ENCODE data around the gene CITED1. TPM values are rescaled to one million over a fixed set of nuclear protein-coding genes. Genes with fewer than 3 reads are reported as not detected.
"Not testable (repeated sequence)": the region's sequence is repeated elsewhere in the genome, so short reads cannot be mapped to it uniquely, and the experiment has no call there.

CITED1 gene
- total and polyA plus RNA-seq, 2 donors (not counting 1 experiment from before 2014, with no cell fraction given): not detected

- ATAC-seq (ENCODE audit: low read depth) (no peak), DNase-seq (no peak)
- intact Hi-C loops (cut with micrococcal nuclease): no loop called here
- Histone ChIP-seq H3K36me3 (replicated peaks in 1 of 2; ENCODE audit: control extremely low read depth in 1 of 2, control insufficient read depth in 1 of 2, extremely low read depth in 1 of 2, insufficient read depth in 2 of 2, low read length in 1 of 2) (no peaks in the 10 kb centered on the region), H3K4me2 (replicated peaks; ENCODE audit: low read depth, low read length, poor library complexity, severe bottlenecking) (no peak overlapping the region), H3K27me3 (replicated peaks in 1 of 4; ENCODE audit: control extremely low read depth in 1 of 4, control insufficient read depth in 3 of 4, insufficient read depth in 4 of 4, low read length in 3 of 4) (no peaks in the 10 kb centered on the region), H3K4me3 (ENCODE audit: control extremely low read depth in 1 of 5, extremely low read depth in 1 of 5, insufficient read depth in 1 of 5, low read depth in 2 of 5, low read length in 4 of 5) (no peak overlapping the region), H3K9me3 (ENCODE audit: control extremely low read depth in 1 of 3, control insufficient read depth in 2 of 3, insufficient read depth in 1 of 3, low read length in 2 of 3) (peaks cover 0 to 6% (median 0%) of the 10 kb centered on the region in 3 donors), H3K9ac (ENCODE audit: low read length) (no peak overlapping the region), H3K27ac (ENCODE audit: low read length in 2 of 2) (no peak overlapping the region), H3K79me2 (ENCODE audit: control insufficient read depth, insufficient read depth, low read length) (no peaks in the 10 kb centered on the region), H3K4me1 (ENCODE audit: control insufficient read depth in 2 of 2, insufficient read depth in 2 of 2, low read length in 2 of 2) (no peaks in the 10 kb centered on the region), H4K20me1 (ENCODE audit: control insufficient read depth, insufficient read depth, low read length, poor library complexity, severe bottlenecking) (no peaks in the 10 kb centered on the region), H2AFZ (ENCODE audit: insufficient read depth, low read depth, low read length, poor library complexity, severe bottlenecking) (no peak overlapping the region)
- no peak overlapping the region for H3K27ac Mint-ChIP-seq
- WGBS (ENCODE audit: insufficient coverage): 100% methylated on average over 1 of the region's 8 CpGs
- no peaks in the 10 kb centered on the region for H3K9me3 Mint-ChIP-seq (ENCODE audit: insufficient read depth)
- H3K4me1 Mint-ChIP-seq: no peaks in the 10 kb centered on the region
- H3K4me3 Mint-ChIP-seq: no peak overlapping the region
- H3K27me3 Mint-ChIP-seq: no peaks in the 10 kb centered on the region
- CTCF ChIA-PET: no interaction called here
- POLR2A ChIA-PET: no interaction called here
- no peak for TF ChIP-seq EZH2 (IDR thresholded peaks at IDR 0.05; ENCODE audit: borderline replicate concordance, insufficient read depth, low read depth, low read length, poor library complexity, severe bottlenecking)
Measured at GRCh38 chrX:72326605-72327300, 21.0 kb upstream of the CITED1 start.

GRCh38 chrX:72319651-72320050 lies 13.9 kb upstream of the CITED1 start:
- not testable (repeated sequence) for H4K20me1 ChIP-seq (ENCODE audit: control insufficient read depth, insufficient read depth, low read length, poor library complexity, severe bottlenecking)

More at GRCh38 chrX:72319651-72320050, 13.9 kb upstream of the CITED1 start:
- H3K4me3 Mint-ChIP-seq; H3K4me1 ChIP-seq (ENCODE audit: control insufficient read depth in 2 of 2, insufficient read depth in 2 of 2, low read length in 2 of 2); H3K9ac ChIP-seq (ENCODE audit: low read length); H3K9me3 Mint-ChIP-seq (ENCODE audit: insufficient read depth); H3K4me1 Mint-ChIP-seq; H3K79me2 ChIP-seq (ENCODE audit: control insufficient read depth, insufficient read depth, low read length); H3K27ac ChIP-seq (ENCODE audit: low read length in 2 of 2); ATAC-seq (ENCODE audit: low read depth); H3K27me3 Mint-ChIP-seq; H3K27ac Mint-ChIP-seq; CTCF ChIA-PET; H3K27me3 ChIP-seq (replicated peaks in 1 of 4; ENCODE audit: control extremely low read depth in 1 of 4, control insufficient read depth in 3 of 4, insufficient read depth in 4 of 4, low read length in 3 of 4); H2AFZ ChIP-seq (ENCODE audit: insufficient read depth, low read depth, low read length, poor library complexity, severe bottlenecking); H3K36me3 ChIP-seq (replicated peaks in 1 of 2; ENCODE audit: control extremely low read depth in 1 of 2, control insufficient read depth in 1 of 2, extremely low read depth in 1 of 2, insufficient read depth in 2 of 2, low read length in 1 of 2); DNase-seq; intact Hi-C loops (cut with micrococcal nuclease); H3K9me3 ChIP-seq (ENCODE audit: control extremely low read depth in 1 of 3, control insufficient read depth in 2 of 3, insufficient read depth in 1 of 3, low read length in 2 of 3); H3K4me3 ChIP-seq (ENCODE audit: control extremely low read depth in 1 of 5, extremely low read depth in 1 of 5, insufficient read depth in 1 of 5, low read depth in 2 of 5, low read length in 4 of 5); POLR2A ChIA-PET; H3K4me2 ChIP-seq (replicated peaks; ENCODE audit: low read depth, low read length, poor library complexity, severe bottlenecking): not testable (repeated sequence)
- no CpG with 5 or more reads among the region's 8 CpGs for WGBS (ENCODE audit: insufficient coverage)
